Measurements from ENCODE around the gene RHBDD1. TPM values are rescaled to one million over a fixed set of nuclear protein-coding genes. Genes with fewer than 3 reads are reported as not detected.

The RHBDD1 gene
- total RNA-seq, 5 donors from 2014 or later (not counting 1 experiment from before 2014, with no cell fraction given), result 41.0 to 53.2 (median 47.8) TPM

DNA sequence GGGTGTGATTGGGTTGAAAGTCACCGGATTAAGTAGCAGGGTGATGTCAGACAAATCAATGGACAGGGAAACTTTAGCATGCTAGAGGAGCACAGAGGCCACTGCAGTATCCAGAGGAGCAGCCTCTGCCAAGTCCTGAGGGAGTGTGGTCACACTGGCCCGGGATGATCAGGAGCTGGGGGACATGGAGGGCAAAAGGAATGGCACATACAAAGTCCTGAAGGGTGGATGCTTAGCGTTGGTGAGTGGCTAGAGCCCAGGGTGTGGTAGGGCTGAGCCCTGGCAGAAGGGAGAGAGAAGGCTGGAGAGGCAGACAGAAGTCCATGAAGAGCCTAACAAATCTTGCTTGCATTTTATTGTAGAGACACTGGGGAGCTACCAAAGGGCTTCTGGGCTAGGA lies 58.9 kb downstream of the RHBDD1 start:
- Mint-ChIP-seq H3K27ac (no peak overlapping the region), H3K4me1 (peaks cover 0 to 9% (median 0%) of the 10 kb centered on the region in 3 donors), H3K9me3 (peaks cover 0 to 3% (median 0%) of the 10 kb centered on the region in 3 donors), H3K27me3 (no peaks in the 10 kb centered on the region), H3K36me3 (peaks cover 55% of the 10 kb centered on the region), H3K4me3 (no peak overlapping the region)
- WGBS (ENCODE audit: insufficient coverage), result 91% methylated on average over 3 of the region's 3 CpGs
- H3K4me3 ChIP-seq (ENCODE audit: control insufficient read depth in 1 of 2, extremely low read depth in 1 of 2, low read length in 1 of 2), result no peak overlapping the region
- no peaks in the 10 kb centered on the region for H3K27me3 ChIP-seq (replicated peaks in 1 of 2; ENCODE audit: control insufficient read depth in 2 of 2, extremely low read depth in 1 of 2, insufficient read depth in 2 of 2, low read length in 1 of 2)
- no peaks in the 10 kb centered on the region for H3K4me1 ChIP-seq (ENCODE audit: control insufficient read depth in 1 of 2, extremely low read depth in 1 of 2, insufficient read depth in 2 of 2, low read length in 2 of 2)
- no peaks in the 10 kb centered on the region for H3K9me3 ChIP-seq
- ATAC-seq (replicated peaks in 1 of 4) (no peak), DNase-seq (no peak)
- CTCF ChIA-PET, result no interaction called here
- POLR2A ChIA-PET, result no interaction called here
- H3K36me3 ChIP-seq (ENCODE audit: control insufficient read depth in 2 of 2, extremely low read depth in 1 of 2, insufficient read depth in 1 of 2, low read length in 1 of 2), result peaks cover 6 to 14% of the 10 kb centered on the region in 2 donors
- no peak overlapping the region for H3K27ac ChIP-seq (ENCODE audit: low read length)

DNA sequence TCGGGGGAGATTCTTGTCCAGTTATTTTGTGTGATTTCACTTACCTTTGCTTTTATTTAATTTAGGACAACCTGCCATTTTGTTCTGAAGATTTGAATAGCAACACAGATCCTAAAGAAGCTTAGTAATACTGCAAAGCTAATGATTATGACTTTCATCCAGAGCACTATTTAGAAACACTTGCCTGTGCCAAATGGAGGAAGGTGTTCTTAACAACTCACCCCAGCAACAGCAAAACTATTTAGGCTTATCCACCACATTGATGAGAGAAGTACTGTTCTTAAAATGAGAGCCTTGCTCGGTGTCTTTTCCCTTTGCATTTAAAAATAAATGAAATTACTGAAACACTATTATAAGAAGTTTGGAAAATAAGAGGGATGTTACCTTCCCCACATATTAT lies 59.7 kb downstream of the RHBDD1 start:
- no peak overlapping the region for H3K27ac ChIP-seq (ENCODE audit: low read length)
- H3K27ac Mint-ChIP-seq, result no peak overlapping the region
- DNase-seq (no peak), ATAC-seq (replicated peaks in 1 of 4) (no peak)
- H3K4me1 ChIP-seq (ENCODE audit: control insufficient read depth in 1 of 2, extremely low read depth in 1 of 2, insufficient read depth in 2 of 2, low read length in 2 of 2), result no peaks in the 10 kb centered on the region
- peaks cover 53% of the 10 kb centered on the region for H3K36me3 Mint-ChIP-seq
- H3K4me3 ChIP-seq (ENCODE audit: control insufficient read depth in 1 of 2, extremely low read depth in 1 of 2, low read length in 1 of 2), result no peak overlapping the region
- peaks cover 6 to 14% of the 10 kb centered on the region in 2 donors for H3K36me3 ChIP-seq (ENCODE audit: control insufficient read depth in 2 of 2, extremely low read depth in 1 of 2, insufficient read depth in 1 of 2, low read length in 1 of 2)
- peaks cover 0 to 3% (median 0%) of the 10 kb centered on the region in 3 donors for H3K9me3 Mint-ChIP-seq
- ChIA-PET CTCF (no interaction called here), POLR2A (no interaction called here)
- no peaks in the 10 kb centered on the region for H3K27me3 ChIP-seq (replicated peaks in 1 of 2; ENCODE audit: control insufficient read depth in 2 of 2, extremely low read depth in 1 of 2, insufficient read depth in 2 of 2, low read length in 1 of 2)
- WGBS (ENCODE audit: insufficient coverage), result no CpG with 5 or more reads among the region's 2 CpGs
- H3K4me3 Mint-ChIP-seq, result no peak overlapping the region
- no peaks in the 10 kb centered on the region for H3K27me3 Mint-ChIP-seq
- no peaks in the 10 kb centered on the region for H3K9me3 ChIP-seq
- H3K4me1 Mint-ChIP-seq, result peaks cover 0 to 9% (median 0%) of the 10 kb centered on the region in 3 donors

DNA sequence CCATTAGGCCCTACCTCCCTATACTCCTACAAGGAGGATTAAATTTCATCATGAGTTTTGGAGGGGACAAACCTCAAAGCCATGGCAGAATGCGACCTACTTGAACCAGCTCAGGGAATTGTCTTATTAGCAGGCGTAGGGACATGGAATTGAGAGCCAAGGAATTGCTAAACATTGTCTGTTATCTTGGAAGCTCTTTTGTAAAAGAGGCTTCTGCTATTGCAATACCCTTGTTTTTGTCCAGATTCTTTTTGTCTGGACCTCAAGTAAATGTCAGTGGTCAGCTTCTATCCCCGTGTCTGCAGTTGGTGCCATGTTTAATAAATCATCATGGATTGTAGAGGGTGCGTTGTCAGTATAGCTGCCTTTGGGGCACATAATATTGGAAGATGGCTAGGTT lies 62.3 kb downstream of the RHBDD1 start:
- 90% methylated on average over 4 of the region's 4 CpGs for WGBS (ENCODE audit: insufficient coverage)
- no peak overlapping the region for H3K4me3 Mint-ChIP-seq
- CTCF ChIA-PET, result no interaction called here

DNA sequence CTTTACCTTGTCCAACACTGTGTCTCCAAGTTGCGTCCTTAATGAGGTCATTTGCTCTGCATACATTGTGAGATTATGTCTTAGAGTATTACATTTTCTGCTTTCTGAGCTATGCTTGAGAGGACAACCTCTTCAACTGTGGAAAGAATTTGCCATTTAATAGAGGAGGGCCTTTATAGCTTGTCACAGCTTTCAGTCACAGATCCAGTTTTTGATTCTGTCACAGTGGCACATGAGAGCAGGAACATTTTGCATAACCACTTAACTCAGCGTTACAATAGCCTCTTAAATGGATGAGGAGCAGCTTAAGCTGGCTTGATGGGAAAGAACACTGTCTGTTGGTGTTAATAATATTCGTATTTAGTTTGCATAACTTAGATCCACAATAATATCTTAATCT lies 63.0 kb downstream of the RHBDD1 start:
- no peak overlapping the region for H3K4me3 ChIP-seq (ENCODE audit: control insufficient read depth in 1 of 2, extremely low read depth in 1 of 2, low read length in 1 of 2)
- H3K4me1 Mint-ChIP-seq, result peaks cover 5 to 17% (median 14%) of the 10 kb centered on the region in 3 donors
- no peak overlapping the region for H3K27ac Mint-ChIP-seq
- no peak for ATAC-seq (replicated peaks in 1 of 4)
- no peaks in the 10 kb centered on the region for H3K27me3 ChIP-seq (replicated peaks in 1 of 2; ENCODE audit: control insufficient read depth in 2 of 2, extremely low read depth in 1 of 2, insufficient read depth in 2 of 2, low read length in 1 of 2)
- peaks cover 6 to 14% of the 10 kb centered on the region in 2 donors for H3K36me3 ChIP-seq (ENCODE audit: control insufficient read depth in 2 of 2, extremely low read depth in 1 of 2, insufficient read depth in 1 of 2, low read length in 1 of 2)
- no peak overlapping the region for H3K4me3 Mint-ChIP-seq
- no peaks in the 10 kb centered on the region for H3K9me3 ChIP-seq
- H3K36me3 Mint-ChIP-seq, result peaks cover 41% of the 10 kb centered on the region
- no peaks in the 10 kb centered on the region for H3K27me3 Mint-ChIP-seq
- H3K4me1 ChIP-seq (ENCODE audit: control insufficient read depth in 1 of 2, extremely low read depth in 1 of 2, insufficient read depth in 2 of 2, low read length in 2 of 2), result no peaks in the 10 kb centered on the region
- POLR2A ChIA-PET, result interaction anchor here in 1 of 2 donors (0.6 kb wide), 1 partner anchor 736 kb away, joined by 3 read pairs; no protein-coding TSS in a partner anchor
- CTCF ChIA-PET, result interaction anchor here in 1 of 2 donors (0.6 kb wide), 1 partner anchor 153 kb away, joined by 4 read pairs; no protein-coding TSS in a partner anchor
- no peak overlapping the region for H3K27ac ChIP-seq (ENCODE audit: low read length)
- WGBS (ENCODE audit: insufficient coverage), result no CpG with 5 or more reads among the region's 3 CpGs
- H3K9me3 Mint-ChIP-seq, result peaks cover 0 to 3% (median 0%) of the 10 kb centered on the region in 3 donors
- no peak for DNase-seq

More for the DNA sequence above, 62.3 kb downstream of the RHBDD1 start:
- no peaks in the 10 kb centered on the region for H3K9me3 ChIP-seq
- no peak overlapping the region for H3K4me3 ChIP-seq (ENCODE audit: control insufficient read depth in 1 of 2, extremely low read depth in 1 of 2, low read length in 1 of 2)
- ATAC-seq (replicated peaks in 1 of 4) (no peak), DNase-seq (no peak)
- H3K4me1 ChIP-seq (ENCODE audit: control insufficient read depth in 1 of 2, extremely low read depth in 1 of 2, insufficient read depth in 2 of 2, low read length in 2 of 2), result no peaks in the 10 kb centered on the region
- H3K27me3 ChIP-seq (replicated peaks in 1 of 2; ENCODE audit: control insufficient read depth in 2 of 2, extremely low read depth in 1 of 2, insufficient read depth in 2 of 2, low read length in 1 of 2), result no peaks in the 10 kb centered on the region
- POLR2A ChIA-PET, result no interaction called here
- Mint-ChIP-seq H3K36me3 (peaks cover 38% of the 10 kb centered on the region), H3K4me1 (peaks cover 5 to 11% (median 8%) of the 10 kb centered on the region in 3 donors), H3K9me3 (peaks cover 0 to 3% (median 0%) of the 10 kb centered on the region in 3 donors), H3K27me3 (no peaks in the 10 kb centered on the region), H3K27ac (no peak overlapping the region)
- peaks cover 6 to 14% of the 10 kb centered on the region in 2 donors for H3K36me3 ChIP-seq (ENCODE audit: control insufficient read depth in 2 of 2, extremely low read depth in 1 of 2, insufficient read depth in 1 of 2, low read length in 1 of 2)
- no peak overlapping the region for H3K27ac ChIP-seq (ENCODE audit: low read length)

DNA sequence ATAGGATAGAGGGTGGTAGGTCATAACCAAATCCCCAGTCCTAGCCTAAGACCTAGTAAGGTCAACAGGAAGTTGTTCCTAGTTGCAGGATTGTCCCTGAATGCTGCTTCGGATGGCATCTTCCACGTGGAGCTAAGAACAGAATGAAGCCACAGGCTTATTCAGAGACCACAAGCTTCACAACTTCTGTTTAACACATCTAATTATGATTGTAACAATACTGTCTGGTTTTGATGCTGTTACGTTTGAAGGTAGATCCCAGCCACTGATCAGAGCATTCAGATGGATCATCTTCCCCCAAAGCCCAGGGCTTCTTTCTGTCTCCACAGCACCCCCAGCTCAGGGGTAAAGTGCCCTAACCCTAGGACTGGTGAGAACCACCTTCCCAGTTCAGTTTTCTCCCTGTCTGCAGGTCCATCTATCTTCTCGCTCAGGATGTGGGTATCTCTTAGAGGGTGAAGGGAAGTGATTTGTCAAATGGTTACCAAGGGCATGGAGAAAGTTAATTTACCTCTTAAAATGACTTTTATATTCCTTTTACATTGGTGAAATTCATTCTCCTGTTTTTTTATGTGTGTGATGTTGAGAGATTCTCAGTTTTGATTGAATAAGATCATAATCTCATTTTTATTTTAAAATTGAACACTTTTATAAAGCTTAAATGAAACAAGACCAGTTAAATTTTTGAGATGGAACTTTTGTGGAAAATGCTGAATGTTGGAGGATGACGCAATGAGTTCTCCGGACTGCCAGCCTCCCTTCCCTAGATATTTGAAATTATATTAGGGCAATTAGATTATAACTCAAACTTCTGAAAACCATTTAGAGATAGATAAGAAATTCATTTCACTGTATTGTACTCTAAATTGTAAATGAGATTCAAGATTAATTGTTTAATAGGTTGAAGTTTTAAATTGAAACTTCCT lies 66.5 kb downstream of the RHBDD1 start:
- Histone ChIP-seq H3K4me1 (ENCODE audit: control insufficient read depth in 1 of 2, extremely low read depth in 1 of 2, insufficient read depth in 2 of 2, low read length in 2 of 2) (peaks cover 9% of the 10 kb centered on the region in 2 experiments), H3K36me3 (ENCODE audit: control insufficient read depth in 2 of 2, extremely low read depth in 1 of 2, insufficient read depth in 1 of 2, low read length in 1 of 2) (peaks cover under 1 to 2% of the 10 kb centered on the region in 2 donors), H3K9me3 (no peaks in the 10 kb centered on the region), H3K27me3 (replicated peaks in 1 of 2; ENCODE audit: control insufficient read depth in 2 of 2, extremely low read depth in 1 of 2, insufficient read depth in 2 of 2, low read length in 1 of 2) (no peaks in the 10 kb centered on the region), H3K27ac (ENCODE audit: low read length) (no peak overlapping the region), H3K4me3 (ENCODE audit: control insufficient read depth in 1 of 2, extremely low read depth in 1 of 2, low read length in 1 of 2) (no peak overlapping the region)
- 68% methylated on average over 2 of the region's 6 CpGs for WGBS (ENCODE audit: insufficient coverage)
- POLR2A ChIA-PET, result no interaction called here
- CTCF ChIA-PET, result interaction anchor here in 1 of 2 donors (0.7 kb wide), 1 partner anchor 378 kb away, joined by 3 read pairs; no protein-coding TSS in a partner anchor
- ATAC-seq (replicated peaks in 1 of 4) (no peak), DNase-seq (no peak)
- no peak overlapping the region for H3K4me3 Mint-ChIP-seq
- no peak overlapping the region for H3K27ac Mint-ChIP-seq
- H3K36me3 Mint-ChIP-seq, result peaks cover 47% of the 10 kb centered on the region
- peaks cover 31 to 43% (median 41%) of the 10 kb centered on the region in 3 donors for H3K4me1 Mint-ChIP-seq
- H3K27me3 Mint-ChIP-seq, result no peaks in the 10 kb centered on the region
- peaks cover 0 to 2% (median 0%) of the 10 kb centered on the region in 3 donors for H3K9me3 Mint-ChIP-seq

DNA sequence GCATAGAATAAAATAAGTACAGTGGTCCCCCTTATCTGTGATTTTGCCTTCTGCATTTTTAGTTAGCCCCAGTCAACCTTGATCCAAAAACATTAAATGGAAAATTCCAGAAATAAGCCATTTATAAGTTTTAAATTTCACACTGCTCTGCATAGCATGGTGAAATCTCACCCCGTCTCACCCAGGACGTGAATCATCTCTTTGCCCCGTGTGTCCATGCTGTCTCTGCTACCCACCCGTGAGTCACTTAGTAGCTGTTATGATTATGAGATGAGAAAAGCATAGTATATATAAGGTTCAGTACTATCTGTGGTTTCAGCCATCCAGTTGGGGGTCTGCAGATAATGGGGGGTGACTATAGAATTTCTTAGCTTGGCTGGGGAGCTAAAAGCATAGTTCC lies 67.3 kb downstream of the RHBDD1 start:
- Histone ChIP-seq H3K4me3 (ENCODE audit: control insufficient read depth in 1 of 2, extremely low read depth in 1 of 2, low read length in 1 of 2) (no peak overlapping the region), H3K27me3 (replicated peaks in 1 of 2; ENCODE audit: control insufficient read depth in 2 of 2, extremely low read depth in 1 of 2, insufficient read depth in 2 of 2, low read length in 1 of 2) (no peaks in the 10 kb centered on the region), H3K4me1 (ENCODE audit: control insufficient read depth in 1 of 2, extremely low read depth in 1 of 2, insufficient read depth in 2 of 2, low read length in 2 of 2) (peaks cover 9 to 11% of the 10 kb centered on the region in 2 experiments), H3K9me3 (no peaks in the 10 kb centered on the region), H3K36me3 (ENCODE audit: control insufficient read depth in 2 of 2, extremely low read depth in 1 of 2, insufficient read depth in 1 of 2, low read length in 1 of 2) (peaks cover 0 to 6% of the 10 kb centered on the region in 2 donors), H3K27ac (ENCODE audit: low read length) (no peak overlapping the region)
- Mint-ChIP-seq H3K4me1 (peaks cover 32 to 43% (median 41%) of the 10 kb centered on the region in 3 donors), H3K4me3 (no peak overlapping the region), H3K27ac (no peak overlapping the region), H3K9me3 (no peaks in the 10 kb centered on the region), H3K27me3 (no peaks in the 10 kb centered on the region), H3K36me3 (peaks cover 49% of the 10 kb centered on the region)
- ATAC-seq (replicated peaks in 1 of 4) (no peak), DNase-seq (no peak)
- WGBS (ENCODE audit: insufficient coverage), result 84% methylated on average over 4 of the region's 4 CpGs
- CTCF ChIA-PET, result no interaction called here
- POLR2A ChIA-PET, result no interaction called here
